HepG2 (cell line): Measurements from ENCODE around the gene AGT. TPM values are rescaled to one million over a fixed set of nuclear protein-coding genes. Genes with fewer than 3 reads are reported as not detected.

Source experiments
- ATAD3A ChIP-seq: sonication (generic); formaldehyde crosslinking; IDR thresholded peaks from 2 replicates; pipeline ENCODE4 v1.4.0; 2020; ENCODE audit warnings: missing genetic modification reagents
- CHCHD3 ChIP-seq: sonication (generic); formaldehyde crosslinking; IDR thresholded peaks from 2 replicates; pipeline ENCODE4 v1.8.0; 2022; ENCODE audit warnings: mild to moderate bottlenecking, missing genetic modification reagents, moderate library complexity
- FOSL1 ChIP-seq: sonication (generic); formaldehyde crosslinking; IDR thresholded peaks from 2 replicates; pipeline ENCODE4 v1.9.0; 2021; ENCODE audit warnings: missing genetic modification reagents, borderline replicate concordance
- FOXO1 ChIP-seq: sonication (generic); formaldehyde crosslinking; IDR thresholded peaks from 2 replicates; pipeline ENCODE4 v1.4.0; 2020; ENCODE audit warnings: missing genetic modification reagents
- GATAD1 ChIP-seq: IDR thresholded peaks from 2 replicates; pipeline ENCODE4 v1.6.1; 2016; ENCODE audit warnings: missing genetic modification reagents, missing compliant biosample characterization
- IRX3 ChIP-seq: sonication (generic); formaldehyde crosslinking; IDR thresholded peaks from 2 replicates; pipeline ENCODE4 v1.8.1; 2023; ENCODE audit warnings: mild to moderate bottlenecking, low read depth, missing genetic modification reagents, borderline replicate concordance
- MTERF4 ChIP-seq: sonication (generic); formaldehyde crosslinking; IDR thresholded peaks from 2 replicates; pipeline ENCODE4 v1.8.0; 2023; ENCODE audit warnings: mild to moderate bottlenecking, missing genetic modification reagents
- NCOA2 ChIP-seq: sonication (generic); formaldehyde crosslinking; IDR thresholded peaks from 2 replicates; pipeline ENCODE4 v1.8.0; 2022; ENCODE audit warnings: inconsistent platforms
- NFIB ChIP-seq: sonication (generic); formaldehyde crosslinking; IDR thresholded peaks from 2 replicates; pipeline ENCODE4 v1.9.0; 2021; ENCODE audit warnings: missing genetic modification reagents, mild to moderate bottlenecking, borderline replicate concordance
- PRPF4 ChIP-seq: fragments of 200-400 bp; formaldehyde crosslinking; IDR thresholded peaks from 2 replicates; pipeline ENCODE4 v1.6.1; 2016; ENCODE audit warnings: low read length, low read depth; ENCODE audit not compliant: poor library complexity, severe bottlenecking
- RNF2 ChIP-seq: fragments of 450-650 bp; conservative IDR thresholded peaks from 2 replicates; pipeline ENCODE4 v1.6.1; 2016; ENCODE audit warnings: low read depth
- TBP ChIP-seq: sonication (generic); formaldehyde crosslinking; IDR thresholded peaks from 2 replicates; pipeline ENCODE4 v1.5.0; 2020; ENCODE audit warnings: missing genetic modification reagents
- TBX2 ChIP-seq: sonication (generic); formaldehyde crosslinking; IDR thresholded peaks from 2 replicates; pipeline ENCODE4 v1.5.0; 2020; ENCODE audit warnings: missing genetic modification reagents, mild to moderate bottlenecking, borderline replicate concordance
- TFDP1 ChIP-seq: IDR thresholded peaks from 2 replicates; pipeline ENCODE4 v1.6.1; 2016; ENCODE audit warnings: missing compliant biosample characterization, missing genetic modification reagents, borderline replicate concordance
- THAP8 ChIP-seq: sonication (generic); formaldehyde crosslinking; IDR thresholded peaks from 2 replicates; pipeline ENCODE4 v1.5.1; 2020; ENCODE audit warnings: missing genetic modification reagents, mild to moderate bottlenecking, borderline replicate concordance
- THYN1 ChIP-seq: sonication (generic); formaldehyde crosslinking; IDR thresholded peaks from 2 replicates; pipeline ENCODE4 v1.8.1; 2023; ENCODE audit warnings: low read depth, mild to moderate bottlenecking, moderate library complexity, missing genetic modification reagents, borderline replicate concordance
- XBP1 ChIP-seq: sonication (generic); formaldehyde crosslinking; IDR thresholded peaks from 2 replicates; pipeline ENCODE4 v1.5.0; 2020; ENCODE audit warnings: missing genetic modification reagents
- ZGPAT ChIP-seq: IDR thresholded peaks from 2 replicates; pipeline ENCODE4 v1.6.1; 2016; ENCODE audit warnings: mild to moderate bottlenecking
- ZNF234 ChIP-seq: sonication (generic); formaldehyde crosslinking; conservative IDR thresholded peaks from 2 replicates; pipeline ENCODE4 v1.5.1; 2020; ENCODE audit warnings: mild to moderate bottlenecking, missing genetic modification reagents
- ZNF280D ChIP-seq: sonication (generic); formaldehyde crosslinking; IDR thresholded peaks from 2 replicates; pipeline ENCODE4 v1.5.1; 2020; ENCODE audit warnings: mild to moderate bottlenecking, missing genetic modification reagents
- ZNF543 ChIP-seq: sonication (generic); formaldehyde crosslinking; IDR thresholded peaks from 2 replicates; pipeline ENCODE4 v1.4.0; 2020; ENCODE audit warnings: mild to moderate bottlenecking, missing genetic modification reagents
- ZSCAN22 ChIP-seq: sonication (generic); formaldehyde crosslinking; IDR thresholded peaks from 2 replicates; pipeline ENCODE4 v1.4.0; 2020; ENCODE audit warnings: mild to moderate bottlenecking, missing genetic modification reagents
- ZSCAN30 ChIP-seq: sonication (generic); formaldehyde crosslinking; IDR thresholded peaks from 2 replicates; pipeline ENCODE4 v1.5.0; 2020; ENCODE audit warnings: mild to moderate bottlenecking, missing genetic modification reagents
- polyA plus RNA-seq, 8 experiments: library from polyadenylated mRNA; depleted of rRNA in 3 of 8; stranded (reverse) in 7 of 8; unstranded in 1 of 8; fragments of >200 nt; fragmentation: Illumina TruSeq in 4 of 8; extraction: Trizol in 4 of 8; gene quantifications; 2 replicates each; pipeline versions ENCODE4 v1.2.1 to v1.2.3, GENCODE V29; 2011 to 2016; ENCODE audit warnings: low read depth in 4 of 8, missing spikeins in 1 of 8, mixed read lengths in 1 of 8; ENCODE audit not compliant: insufficient read depth in 1 of 8
- total RNA-seq, 5 experiments: library from RNA; depleted of rRNA; stranded (reverse); fragments of >200 nt; fragmentation: Illumina TruSeq; extraction: Trizol; gene quantifications; 2 replicates each; pipeline ENCODE4 v1.2.3, GENCODE V29; 2016; ENCODE audit warnings: low read depth in 1 of 5

AGT gene
- total and polyA plus RNA-seq, 2 of the 13 experiments (the other 11 are each of a cell fraction or from before 2014, with no cell fraction given), result 892 to 2,071 TPM

GRCh38 chr1:230702934-230703678 is 10.8 kb downstream of the AGT start (continued):
- no peak for TF ChIP-seq NFIB
- TF ChIP-seq RNF2, result peak; percentile 90
- TF ChIP-seq FOSL1 (CRISPR knock-in tag), result peak; percentile 75; the same call in 1 of the 2 replicates
- TF ChIP-seq ZSCAN30, result peak; percentile 82; the same call in 1 of the 2 replicates
- TF ChIP-seq ZNF543 (CRISPR knock-in tag), result peak; percentile 78; the same call in 1 of the 2 replicates
- peak; percentile 98 for TF ChIP-seq TBX2 (CRISPR knock-in tag)
- no peak for TF ChIP-seq PRPF4
- TF ChIP-seq MTERF4 (CRISPR knock-in tag), result peak; percentile 51; the same call in 1 of the 2 replicates
- TF ChIP-seq ZSCAN22 (CRISPR knock-in tag), result no peak
- TF ChIP-seq GATAD1 (CRISPR knock-in tag), result peak; percentile 78
- TF ChIP-seq TBP (CRISPR knock-in tag), result 0 out of 2 replicates have a peak, but pooled peaks have one; percentile 61
- TF ChIP-seq ZNF234 (CRISPR knock-in tag), result no peak
- TF ChIP-seq TFDP1 (CRISPR knock-in tag), result peak; percentile 94
- peak; percentile 91; the same call in 1 of the 2 replicates for TF ChIP-seq ZNF280D (CRISPR knock-in tag)
- TF ChIP-seq FOXO1 (CRISPR knock-in tag), result peak; percentile 97
- no peak for TF ChIP-seq CHCHD3 (CRISPR knock-in tag)
- TF ChIP-seq ATAD3A (CRISPR knock-in tag), result no peak
- TF ChIP-seq NCOA2, result peak; percentile 98
- TF ChIP-seq XBP1 (CRISPR knock-in tag), result peak; percentile 81; the same call in 1 of the 2 replicates
- TF ChIP-seq IRX3 (CRISPR knock-in tag), result peak; percentile 91
- TF ChIP-seq THAP8 (CRISPR knock-in tag), result no peak
- 0 out of 2 replicates have a peak, but pooled peaks have one; percentile 38 for TF ChIP-seq THYN1 (CRISPR knock-in tag)
- TF ChIP-seq ZGPAT (CRISPR knock-in tag), result peak; percentile 98
